Neural cell (in vitro differentiated cells): ENCODE results near the gene SLBP. TPM values are rescaled to one million over a fixed set of nuclear protein-coding genes. Genes with fewer than 3 reads are reported as not detected.

Source experiments
- H2AFZ ChIP-seq: fragments of 200-600, 300-800 bp; sonication (generic), shearing (Covaris generic); 2 replicates; pipeline ENCODE4 v1.6.0; 2014; ENCODE audit warnings: low read depth, mild to moderate bottlenecking, antibody characterized with exemption, low read length, moderate library complexity
- H3F3A ChIP-seq: fragments of 200-600 bp; shearing (Covaris generic); 2 replicates; pipeline ENCODE4 v1.6.1; 2016; ENCODE audit warnings: mild to moderate bottlenecking, moderate library complexity, mixed read lengths, antibody characterized with exemption, low read length; ENCODE audit not compliant: insufficient read depth, poor library complexity, severe bottlenecking
- H3K27ac ChIP-seq: fragments of 200-600, 300-800 bp; sonication (generic), shearing (Covaris generic); 2 replicates; pipeline ENCODE4 v1.5.1; 2014; ENCODE audit warnings: mild to moderate bottlenecking, low read length, moderate library complexity
- H3K27me3 ChIP-seq: fragments of 300-800, 200-600 bp; sonication (generic), shearing (Covaris generic); 2 replicates; pipeline ENCODE4 v1.6.0; 2014; ENCODE audit warnings: mild to moderate bottlenecking, low read depth, low read length, moderate library complexity; ENCODE audit not compliant: insufficient read depth
- H3K36me3 ChIP-seq: fragments of 300-800, 200-600 bp; sonication (generic), shearing (Covaris generic); 2 replicates; pipeline ENCODE4 v1.5.1; 2014; ENCODE audit warnings: mild to moderate bottlenecking, antibody characterized with exemption, low read length, moderate library complexity; ENCODE audit not compliant: insufficient read depth
- H3K4me2 ChIP-seq: fragments of 300-800, 200-600 bp; sonication (generic), shearing (Covaris generic); 2 replicates; pipeline ENCODE4 v1.6.0; 2014; ENCODE audit warnings: mild to moderate bottlenecking, low read length
- H3K4me3 ChIP-seq: fragments of 300-800, 200-600 bp; sonication (generic), shearing (Covaris generic); 2 replicates; pipeline ENCODE4 v1.5.1; 2014; ENCODE audit warnings: mild to moderate bottlenecking, low read length, moderate library complexity
- H3K79me2 ChIP-seq: fragments of 200-600 bp; shearing (Covaris generic); replicated peaks from 2 replicates; pipeline ENCODE4 v1.6.0; 2014; ENCODE audit warnings: mild to moderate bottlenecking, low read length, moderate library complexity; ENCODE audit not compliant: insufficient read depth
- H3K9ac ChIP-seq: fragments of 300-800, 200-600 bp; sonication (generic), shearing (Covaris generic); 2 replicates; pipeline ENCODE4 v1.6.1; 2016; ENCODE audit warnings: mild to moderate bottlenecking, low read length, mixed read lengths
- H3K9me2 ChIP-seq: fragments of 200-600 bp; shearing (Covaris generic); 2 replicates; pipeline ENCODE4 v1.6.1; 2016; ENCODE audit warnings: mild to moderate bottlenecking, low read length, mixed read lengths; ENCODE audit not compliant: insufficient read depth
- H3K9me3 ChIP-seq: fragments of 200-600, 300-800 bp; sonication (generic), shearing (Covaris generic); 2 replicates; pipeline ENCODE4 v1.6.1; 2016; ENCODE audit warnings: mild to moderate bottlenecking, mixed run types, low read length, moderate library complexity, mixed read lengths
- H4K20me1 ChIP-seq: fragments of 200-600 bp; shearing (Covaris generic); 2 replicates; pipeline ENCODE4 v1.6.1; 2016; ENCODE audit warnings: mild to moderate bottlenecking, mixed run types; ENCODE audit not compliant: insufficient read depth
- CTCF ChIP-seq: fragments of 450-650 bp; IDR thresholded peaks from 2 replicates; pipeline ENCODE4 v1.5.1; 2014; ENCODE audit warnings: antibody characterized with exemption, mild to moderate bottlenecking, moderate library complexity; ENCODE audit not compliant: poor library complexity, severe bottlenecking
- EP300 ChIP-seq: fragments of 450-650 bp; conservative IDR thresholded peaks from 2 replicates; pipeline ENCODE4 v1.6.1; 2014; ENCODE audit warnings: antibody characterized with exemption, mild to moderate bottlenecking, moderate library complexity; ENCODE audit not compliant: poor library complexity, severe bottlenecking
- EZH2 ChIP-seq: fragments of 200-600, 300-800 bp; shearing (Covaris generic), sonication (generic); IDR thresholded peaks from 2 replicates; pipeline ENCODE4 v1.6.1; 2014; ENCODE audit warnings: antibody characterized with exemption, low read length, borderline replicate concordance, mild to moderate bottlenecking; ENCODE audit not compliant: insufficient read depth, poor library complexity, severe bottlenecking
- MXI1 ChIP-seq: fragments of 450-650 bp; conservative IDR thresholded peaks from 2 replicates; pipeline ENCODE4 v1.6.1; 2014; ENCODE audit warnings: antibody characterized with exemption, mild to moderate bottlenecking; ENCODE audit not compliant: poor library complexity, severe bottlenecking
- POLR2AphosphoS5 ChIP-seq: IDR thresholded peaks from 2 replicates; pipeline ENCODE4 v1.6.1; 2012
- RAD21 ChIP-seq: fragments of 450-650 bp; conservative IDR thresholded peaks from 2 replicates; pipeline ENCODE4 v1.6.1; 2014; ENCODE audit warnings: antibody characterized with exemption, mild to moderate bottlenecking, moderate library complexity
- SMC3 ChIP-seq: fragments of 450-650 bp; conservative IDR thresholded peaks from 2 replicates; pipeline ENCODE4 v1.6.1; 2014; ENCODE audit warnings: antibody characterized with exemption, mild to moderate bottlenecking, moderate library complexity; ENCODE audit not compliant: poor library complexity
- TAF1 ChIP-seq: IDR thresholded peaks from 2 replicates; pipeline ENCODE4 v1.6.1; 2012; ENCODE audit warnings: low read depth
- polyA plus RNA-seq: library from polyadenylated mRNA; depleted of rRNA; stranded (reverse); fragments of >200 nt; gene quantifications from 2 replicates; pipeline ENCODE4 v1.2.3, GENCODE V29; 2014
- TF ChIP-seq, protein P1 (sequence below): IDR thresholded peaks from 2 replicates; pipeline ENCODE4 v1.6.1; 2012; ENCODE audit warnings: borderline replicate concordance

The SLBP gene
- polyA plus RNA-seq, 1 donor from 2014 or later = 111 TPM

- H3K36me3 ChIP-seq = no peaks in the 10 kb centered on the region
Observed at GRCh38 chr4:1753294-1753696, 41.2 kb upstream of the SLBP start.

GRCh38 chr4:1752284-1753041 lies 40.3 kb upstream of the SLBP start:
- H3K9me3 ChIP-seq = no peaks in the 10 kb centered on the region
- no peak overlapping the region for H2AFZ ChIP-seq
- TF ChIP-seq CTCF (no peak), SMC3 (no peak), RAD21 (no peak), EP300 (no peak), EZH2 (no peak), TAF1 (no peak), POLR2AphosphoS5 (no peak)
- TF ChIP-seq, protein P1, sequence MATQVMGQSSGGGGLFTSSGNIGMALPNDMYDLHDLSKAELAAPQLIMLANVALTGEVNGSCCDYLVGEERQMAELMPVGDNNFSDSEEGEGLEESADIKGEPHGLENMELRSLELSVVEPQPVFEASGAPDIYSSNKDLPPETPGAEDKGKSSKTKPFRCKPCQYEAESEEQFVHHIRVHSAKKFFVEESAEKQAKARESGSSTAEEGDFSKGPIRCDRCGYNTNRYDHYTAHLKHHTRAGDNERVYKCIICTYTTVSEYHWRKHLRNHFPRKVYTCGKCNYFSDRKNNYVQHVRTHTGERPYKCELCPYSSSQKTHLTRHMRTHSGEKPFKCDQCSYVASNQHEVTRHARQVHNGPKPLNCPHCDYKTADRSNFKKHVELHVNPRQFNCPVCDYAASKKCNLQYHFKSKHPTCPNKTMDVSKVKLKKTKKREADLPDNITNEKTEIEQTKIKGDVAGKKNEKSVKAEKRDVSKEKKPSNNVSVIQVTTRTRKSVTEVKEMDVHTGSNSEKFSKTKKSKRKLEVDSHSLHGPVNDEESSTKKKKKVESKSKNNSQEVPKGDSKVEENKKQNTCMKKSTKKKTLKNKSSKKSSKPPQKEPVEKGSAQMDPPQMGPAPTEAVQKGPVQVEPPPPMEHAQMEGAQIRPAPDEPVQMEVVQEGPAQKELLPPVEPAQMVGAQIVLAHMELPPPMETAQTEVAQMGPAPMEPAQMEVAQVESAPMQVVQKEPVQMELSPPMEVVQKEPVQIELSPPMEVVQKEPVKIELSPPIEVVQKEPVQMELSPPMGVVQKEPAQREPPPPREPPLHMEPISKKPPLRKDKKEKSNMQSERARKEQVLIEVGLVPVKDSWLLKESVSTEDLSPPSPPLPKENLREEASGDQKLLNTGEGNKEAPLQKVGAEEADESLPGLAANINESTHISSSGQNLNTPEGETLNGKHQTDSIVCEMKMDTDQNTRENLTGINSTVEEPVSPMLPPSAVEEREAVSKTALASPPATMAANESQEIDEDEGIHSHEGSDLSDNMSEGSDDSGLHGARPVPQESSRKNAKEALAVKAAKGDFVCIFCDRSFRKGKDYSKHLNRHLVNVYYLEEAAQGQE = no peak

More at GRCh38 chr4:1753294-1753696, 41.2 kb upstream of the SLBP start:
- no peaks in the 10 kb centered on the region for H3K9me3 ChIP-seq
- no peak overlapping the region for H3K27ac ChIP-seq
- no peaks in the 10 kb centered on the region for H3F3A ChIP-seq
- H4K20me1 ChIP-seq = no peaks in the 10 kb centered on the region
- no peak overlapping the region for H2AFZ ChIP-seq
- no peak overlapping the region for H3K9ac ChIP-seq
- no peak overlapping the region for H3K4me3 ChIP-seq
- TF ChIP-seq, protein P1 = no peak
- TF ChIP-seq TAF1 = no peak
- no peak for TF ChIP-seq POLR2AphosphoS5
- no peak for TF ChIP-seq CTCF
- TF ChIP-seq EZH2 = no peak
- no peak for TF ChIP-seq SMC3
- TF ChIP-seq RAD21 = no peak
- TF ChIP-seq MXI1 = no peak
- no peak for TF ChIP-seq EP300
- H3K79me2 ChIP-seq = no peaks in the 10 kb centered on the region
- H3K4me2 ChIP-seq = no peak overlapping the region
- H3K9me2 ChIP-seq = no peaks in the 10 kb centered on the region
- H3K27me3 ChIP-seq = no peaks in the 10 kb centered on the region

More at GRCh38 chr4:1752284-1753041, 40.3 kb upstream of the SLBP start:
- H3K9ac ChIP-seq = no peak overlapping the region
- H4K20me1 ChIP-seq = no peaks in the 10 kb centered on the region
- H3K36me3 ChIP-seq = no peaks in the 10 kb centered on the region
- H3K79me2 ChIP-seq = no peaks in the 10 kb centered on the region
- no peaks in the 10 kb centered on the region for H3K9me2 ChIP-seq
- no peak overlapping the region for H3K4me2 ChIP-seq
- no peak overlapping the region for H3K4me3 ChIP-seq
- no peak overlapping the region for H3K27ac ChIP-seq
- no peaks in the 10 kb centered on the region for H3K27me3 ChIP-seq
- no peaks in the 10 kb centered on the region for H3F3A ChIP-seq
